Astrocyte of the spinal cord (primary cell): ENCODE measurements around the gene LPP.
A peak's percentile ranks its signal among the peaks of the same experiment; 100 is the strongest.
"Not testable (repeated sequence)": the region's sequence is repeated elsewhere in the genome, so short reads cannot be mapped to it uniquely, and the experiment has no call there.

Source experiments
- DNase-seq: peaks from one replicate; pipeline ENCODE4 v3.0.0; 2011; ENCODE audit warnings: low read depth, low spot score
- H3K4me3 ChIP-seq: 2 replicates; pipeline ENCODE4 v1.5.1; 2011; ENCODE audit warnings: low read depth, mild to moderate bottlenecking, low read length, moderate library complexity
- CTCF ChIP-seq: IDR thresholded peaks from 2 replicates; pipeline ENCODE4 v1.5.1; 2012; ENCODE audit warnings: low read depth, mild to moderate bottlenecking, low read length, inconsistent platforms
- in situ Hi-C: cut with HindIII; loops from 2 replicates; pipeline ENCODE4 v1.10.0; 2017; ENCODE audit warnings: low sequenced_read_pairs

LPP gene

DNA sequence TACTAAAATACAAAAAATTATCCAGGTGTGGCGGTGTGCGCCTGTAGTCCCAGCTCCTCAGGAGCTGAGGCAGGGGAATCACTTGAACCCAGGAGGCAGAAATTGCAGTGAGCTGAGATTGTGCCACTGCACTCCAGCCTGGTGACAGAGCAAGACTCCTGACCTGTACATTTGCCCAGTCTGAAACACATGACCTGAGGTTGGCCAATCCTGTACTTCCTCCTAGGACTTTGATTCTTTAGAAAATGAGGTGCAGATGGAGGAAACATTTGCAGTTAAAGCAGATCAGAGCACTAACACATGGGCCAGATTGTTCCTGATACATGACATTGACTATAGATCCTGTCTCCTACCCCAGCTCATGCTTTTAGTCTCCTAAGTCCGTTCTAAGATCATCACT lies 28.9 kb upstream of the LPP start:
- DNase-seq = no peak
- no peak overlapping the region for H3K4me3 ChIP-seq
- in situ Hi-C loops = no loop called here
- TF ChIP-seq CTCF = no peak

DNA sequence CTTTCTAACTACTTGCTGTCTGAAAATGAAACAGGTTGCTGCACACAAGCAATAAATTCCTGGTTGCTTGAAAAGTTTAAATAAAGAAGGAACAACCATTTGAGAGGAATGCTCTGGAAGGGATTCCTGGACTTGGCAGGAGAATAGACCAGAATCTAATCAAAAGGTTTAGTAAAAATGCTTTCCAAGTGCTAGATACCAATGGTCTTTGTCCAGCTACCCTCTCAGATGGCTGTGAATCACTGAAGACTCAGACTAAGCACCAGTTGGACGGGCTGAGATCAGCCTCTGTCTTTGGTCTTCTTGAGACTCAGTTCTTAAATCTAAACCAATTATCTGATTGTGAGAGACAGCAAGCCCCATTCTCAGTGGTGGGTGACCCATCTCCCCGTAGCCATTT lies 27.7 kb upstream of the LPP start:
- in situ Hi-C loops = no loop called here
- TF ChIP-seq CTCF = no peak
- peak; percentile 42 for DNase-seq
- no peak overlapping the region for H3K4me3 ChIP-seq

- in situ Hi-C loops = no loop called here
- no peak for DNase-seq
- no peak for TF ChIP-seq CTCF
- no peak overlapping the region for H3K4me3 ChIP-seq
Observed at GRCh38 chr3:188126934-188127333, 27.0 kb upstream of the LPP start.

DNA sequence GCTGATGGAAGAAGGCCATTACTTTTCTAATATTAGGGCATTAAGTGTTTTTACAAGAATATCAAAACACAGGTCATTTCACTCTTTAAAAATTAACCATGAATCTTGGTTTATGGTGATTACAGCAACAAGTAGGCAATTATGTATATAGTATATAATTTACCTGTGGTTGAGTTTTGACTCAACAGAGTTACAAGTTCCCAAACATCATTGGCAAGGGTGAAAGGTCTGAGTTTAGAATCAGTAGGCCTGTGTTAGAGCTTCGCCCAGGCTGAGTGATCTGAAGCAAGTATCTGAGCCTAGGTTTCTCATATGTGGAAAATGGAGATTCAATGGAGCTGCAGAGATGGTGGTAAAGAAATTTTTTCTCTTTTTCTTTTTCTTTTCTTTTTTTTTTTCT lies 25.1 kb upstream of the LPP start:
- TF ChIP-seq CTCF = no peak
- in situ Hi-C loops = no loop called here
- DNase-seq = no peak
- H3K4me3 ChIP-seq = no peak overlapping the region

DNA sequence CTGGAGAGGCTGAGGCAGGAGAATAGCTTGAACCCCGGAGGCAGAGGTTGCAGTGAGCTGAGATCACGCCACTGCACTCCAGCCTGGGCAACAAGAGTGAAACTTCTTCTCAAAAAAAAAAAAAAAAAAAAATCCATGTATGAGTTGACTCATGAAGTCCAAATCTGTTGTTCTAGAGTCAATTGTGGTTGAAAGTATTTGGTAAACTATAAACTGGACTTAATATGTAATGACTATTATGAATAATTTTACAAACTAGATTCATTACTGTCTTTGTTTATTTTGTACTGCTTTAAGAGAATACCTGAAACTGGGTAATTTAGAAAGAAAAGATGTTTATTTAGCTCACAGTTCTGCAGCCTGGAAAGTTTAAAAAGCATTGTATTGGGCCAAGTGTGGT lies 22.9 kb upstream of the LPP start:
- H3K4me3 ChIP-seq, DNase-seq, in situ Hi-C loops: not testable (repeated sequence)

DNA sequence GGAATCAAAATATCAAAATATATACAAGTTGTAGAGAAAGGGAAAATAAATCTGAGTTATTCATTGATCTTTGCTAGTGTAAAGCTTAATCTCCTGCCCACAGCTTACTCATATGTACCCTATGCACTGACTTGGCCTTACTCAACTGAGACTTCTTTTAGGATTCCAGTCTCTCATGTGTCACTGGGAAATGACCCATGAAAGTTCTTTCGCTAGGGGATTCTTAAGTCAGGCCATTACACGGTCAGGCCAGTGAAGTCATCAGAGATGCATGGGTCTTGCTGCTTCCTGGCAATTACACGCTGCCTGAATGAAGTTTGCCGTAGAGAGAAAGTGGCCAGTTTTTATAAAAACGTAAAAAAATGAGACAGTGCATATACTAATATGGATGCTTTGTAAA lies 20.7 kb upstream of the LPP start:
- DNase-seq = peak; percentile 90
- no peak for TF ChIP-seq CTCF
- in situ Hi-C loops = no loop called here
- no peak overlapping the region for H3K4me3 ChIP-seq

GRCh38 chr3:188133646-188134045 lies 20.3 kb upstream of the LPP start:
- H3K4me3 ChIP-seq = no peak overlapping the region
- no peak for TF ChIP-seq CTCF
- peak; percentile 70 for DNase-seq
- in situ Hi-C loops = no loop called here
